DMS114 treated with DMSO at 0.1 percent for 48 hours (cell line): ENCODE results near the gene MVP.

ENCODE experiments used
- DNase-seq: peaks from one replicate; lab custom pipeline; 2025; ENCODE audit not compliant: unreplicated experiment; lab: John Stamatoyannopoulos, UW

MVP gene

DNA sequence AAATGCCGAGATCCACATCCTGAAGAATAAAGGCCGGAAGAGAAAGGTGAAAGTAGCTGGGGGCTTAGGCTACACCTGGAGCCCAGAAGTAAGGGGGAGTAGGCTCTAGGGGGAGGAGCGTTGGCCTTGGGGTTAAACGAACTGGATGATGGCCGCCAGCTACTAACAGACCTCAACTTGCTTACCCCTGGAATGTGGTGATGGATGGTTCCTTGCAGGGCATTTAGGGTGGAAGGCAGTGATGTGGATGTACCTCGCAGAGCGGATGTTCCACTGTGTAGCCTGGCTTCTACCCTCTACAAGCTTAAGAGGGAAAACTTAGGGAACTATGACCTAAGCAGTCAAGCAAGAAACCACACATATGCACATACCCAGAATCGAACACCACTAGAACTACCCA, 16.2 kb upstream of the MVP start:
- no peak for DNase-seq

- DNase-seq, result peak; percentile 57
Observed at GRCh38 chr16:29804455-29805231, 15.6 kb upstream of the MVP start.

GRCh38 chr16:29805232-29806098, 14.8 kb upstream of the MVP start:
- DNase-seq, result peak; percentile 96

GRCh38 chr16:29806099-29806579, 14.1 kb upstream of the MVP start, which contains the start of gene MAZ:
TSS of gene MAZ (plus strand) at chr16:29806529. CDS start at chr16:29806702, 173 bp downstream.
- DNase-seq, result no peak

- no peak for DNase-seq
Observed at GRCh38 chr16:29806641-29807425, 13.4 kb upstream of the MVP start.

DNA sequence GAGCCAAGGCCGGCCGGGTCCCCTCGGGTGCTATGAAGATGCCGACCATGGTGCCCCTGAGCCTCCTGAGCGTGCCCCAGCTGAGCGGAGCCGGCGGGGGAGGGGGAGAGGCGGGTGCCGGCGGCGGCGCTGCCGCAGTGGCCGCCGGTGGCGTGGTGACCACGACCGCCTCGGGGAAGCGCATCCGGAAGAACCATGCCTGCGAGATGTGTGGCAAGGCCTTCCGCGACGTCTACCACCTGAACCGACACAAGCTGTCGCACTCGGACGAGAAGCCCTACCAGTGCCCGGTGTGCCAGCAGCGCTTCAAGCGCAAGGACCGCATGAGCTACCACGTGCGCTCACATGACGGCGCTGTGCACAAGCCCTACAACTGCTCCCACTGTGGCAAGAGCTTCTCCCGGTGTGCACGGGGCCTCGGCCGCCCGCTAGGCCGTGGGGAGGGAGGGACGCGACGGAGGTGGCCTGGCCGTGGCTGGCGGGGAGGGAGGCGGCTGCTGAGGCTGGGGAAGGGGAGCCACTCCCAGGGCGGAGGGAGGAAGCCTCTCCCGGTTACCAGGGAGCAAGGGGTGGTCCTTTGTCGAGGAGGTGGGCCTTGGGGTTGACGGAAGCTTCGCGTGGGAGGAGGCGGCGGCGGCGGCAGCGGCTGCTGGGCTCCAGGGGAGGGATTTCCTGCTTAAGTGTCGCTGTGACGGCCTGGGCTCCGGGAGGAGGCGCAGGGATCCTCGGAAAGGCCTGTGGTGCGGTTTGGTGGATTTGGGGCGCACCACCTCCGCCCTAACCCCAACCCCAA, 12.6 kb upstream of the MVP start:
- peak; percentile 78 for DNase-seq

DNA sequence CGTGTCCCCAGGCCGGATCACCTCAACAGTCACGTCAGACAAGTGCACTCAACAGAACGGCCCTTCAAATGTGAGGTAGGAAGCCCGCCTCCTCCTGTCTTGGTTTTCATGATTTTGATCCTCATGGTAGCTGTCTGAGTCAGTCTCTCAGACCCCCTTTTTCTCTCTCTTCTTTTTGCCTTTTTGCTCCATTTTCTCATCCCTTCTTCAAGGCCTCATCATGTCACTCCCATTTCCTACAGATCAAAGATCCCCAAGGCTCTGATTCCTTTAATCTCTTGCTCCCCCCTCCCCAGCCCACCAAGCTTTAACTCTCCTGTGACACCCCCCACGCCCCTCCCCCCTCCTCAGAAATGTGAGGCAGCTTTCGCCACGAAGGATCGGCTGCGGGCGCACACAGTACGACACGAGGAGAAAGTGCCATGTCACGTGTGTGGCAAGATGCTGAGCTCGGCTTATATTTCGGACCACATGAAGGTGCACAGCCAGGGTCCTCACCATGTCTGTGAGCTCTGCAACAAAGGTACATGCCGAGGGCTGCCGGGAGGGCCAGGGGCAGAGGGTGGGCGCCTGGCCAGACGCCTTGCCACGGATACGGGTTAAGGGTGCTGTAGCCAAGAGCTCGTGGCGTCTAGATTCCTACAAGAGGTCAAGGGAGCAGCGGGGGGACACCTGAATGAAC, 11.9 kb upstream of the MVP start:
- no peak for DNase-seq

DNA sequence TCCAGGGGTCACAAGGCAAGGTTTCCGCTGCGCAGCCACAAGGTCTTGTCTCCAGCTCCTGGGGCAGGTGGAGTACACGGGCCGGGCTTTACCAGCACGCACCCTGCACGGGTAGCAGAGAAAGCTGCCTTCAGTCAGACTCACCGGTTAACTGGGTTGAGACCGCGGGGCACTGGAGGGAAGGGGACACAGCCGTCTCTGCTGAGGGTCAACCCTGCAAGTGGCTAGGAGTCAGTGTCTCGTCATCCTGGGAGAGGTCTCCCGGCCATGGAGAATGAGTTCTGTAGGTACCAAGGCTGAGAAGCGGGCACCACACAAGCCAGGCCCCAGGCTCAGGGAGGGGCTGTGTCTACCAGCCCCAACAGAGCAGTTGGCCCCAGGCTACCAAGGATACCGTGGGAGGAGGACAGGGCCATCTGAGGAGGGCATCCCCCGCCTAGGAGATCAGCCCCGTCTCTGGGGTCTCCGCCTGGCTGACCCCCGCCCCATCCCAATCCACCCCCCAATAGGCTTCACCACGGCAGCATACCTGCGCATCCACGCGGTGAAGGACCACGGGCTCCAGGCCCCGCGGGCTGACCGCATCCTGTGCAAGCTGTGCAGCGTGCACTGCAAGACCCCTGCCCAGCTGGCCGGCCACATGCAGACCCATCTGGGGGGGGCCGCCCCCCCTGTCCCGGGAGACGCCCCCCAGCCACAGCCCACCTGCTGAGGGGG, 11.1 kb upstream of the MVP start:
- no peak for DNase-seq

- peak; percentile 61 for DNase-seq
Observed at GRCh38 chr16:29809850-29810698, 10.2 kb upstream of the MVP start.

- DNase-seq, result no peak
Observed at GRCh38 chr16:29810699-29811169, 9.5 kb upstream of the MVP start.

DNA sequence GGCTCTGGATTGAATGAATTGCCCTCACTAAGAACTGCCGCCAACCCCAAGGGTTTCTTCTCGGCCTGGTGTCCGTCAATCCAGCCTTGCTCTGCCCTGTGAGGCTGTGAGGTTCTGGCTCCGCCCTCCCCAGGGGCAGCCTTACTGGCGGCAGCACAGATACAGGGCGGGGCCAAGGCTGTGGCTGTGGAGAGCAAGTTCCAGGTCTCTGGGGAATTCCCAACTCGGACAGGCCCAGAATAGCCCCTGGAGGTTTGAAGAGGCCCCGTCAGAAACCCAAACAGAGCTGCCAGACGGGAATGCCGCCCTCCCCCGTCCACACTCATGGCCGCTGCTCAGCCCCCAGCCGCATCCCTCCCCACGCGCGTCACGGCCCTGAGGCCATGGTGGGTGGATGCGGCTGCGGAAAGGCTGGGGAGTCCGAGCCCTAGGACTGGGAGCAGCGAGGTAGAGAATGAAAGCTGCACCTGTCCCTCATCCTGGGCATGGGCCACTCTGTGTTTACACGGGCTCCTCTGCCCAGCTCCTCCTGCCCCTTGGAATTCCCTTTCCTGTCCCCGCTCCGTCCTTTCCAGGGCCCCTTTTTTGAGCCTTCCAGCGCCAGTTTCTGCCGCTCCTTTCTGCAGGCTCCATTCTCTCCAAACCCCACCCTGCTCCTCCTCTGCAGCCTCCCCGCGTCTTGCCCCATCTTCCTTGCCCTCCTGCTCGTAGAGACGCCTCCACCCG, 8.9 kb upstream of the MVP start:
- peak; percentile 92 for DNase-seq

DNA sequence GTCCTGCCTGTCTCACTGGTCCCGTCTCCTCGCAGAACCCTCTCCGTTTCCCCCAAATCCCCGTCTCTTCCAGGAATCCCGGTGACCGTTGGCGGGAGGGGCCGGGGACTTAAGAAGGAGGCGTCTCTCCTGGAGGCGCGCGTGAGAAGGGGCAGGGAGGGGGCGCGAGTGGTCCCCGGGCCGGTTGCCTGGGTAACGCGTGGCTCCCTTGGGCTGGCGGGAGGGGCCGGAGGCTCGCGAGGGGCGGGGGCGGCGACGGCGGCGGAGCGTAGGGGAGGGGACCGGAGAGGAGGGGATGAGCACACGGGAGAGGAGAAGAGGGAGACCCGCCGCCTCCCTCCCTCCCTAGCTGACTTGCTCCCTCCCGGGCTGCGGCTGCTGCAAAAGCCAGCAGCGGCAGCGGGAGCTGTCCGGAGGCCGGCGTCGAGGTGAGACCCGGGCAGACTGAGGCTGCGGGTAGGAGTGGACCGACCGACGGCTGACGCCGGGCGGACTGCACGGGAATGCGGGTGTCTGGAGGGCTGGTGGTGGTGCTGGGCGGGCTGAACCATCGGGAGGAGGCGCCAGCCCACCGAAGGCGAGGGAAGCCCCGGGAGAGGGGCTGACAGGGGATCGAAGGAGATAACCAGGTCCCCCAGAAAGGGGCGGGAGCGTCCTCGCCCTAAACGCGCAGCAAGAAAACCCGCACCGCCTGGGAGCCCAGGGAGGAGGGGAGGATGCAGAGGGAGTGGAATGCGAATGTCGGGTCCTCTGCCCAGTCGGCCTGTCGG, 8.2 kb upstream of the MVP start, which contains the start of gene PRRT2:
Gene PRRT2 (plus strand): TSS at position 298 of the 770 bp plus-strand sequence. CDS start 862 bp downstream, outside the sequence.
- DNase-seq, result peak; percentile 64

- DNase-seq, result peak; percentile 16
Observed at GRCh38 chr16:29812754-29813643, 7.3 kb upstream of the MVP start.

- DNase-seq, result no peak
Observed at GRCh38 chr16:29813644-29814562, 6.4 kb upstream of the MVP start.
